T1000 (cell line): Measurements from ENCODE around the gene TAGLN2.

ENCODE experiments used
- DNase-seq: peaks from one replicate; lab custom pipeline; 2025; ENCODE audit warnings: mixed read lengths; lab: John Stamatoyannopoulos, UW

Gene TAGLN2

GRCh38 chr1:159949123-159949522 lies 23.8 kb upstream of the TAGLN2 start:
- DNase-seq: no peak

- DNase-seq: no peak
These were observed 22.6 kb upstream of the TAGLN2 start for GRCh38 chr1:159947942-159948341.

GRCh38 chr1:159946242-159947187 lies 21.2 kb upstream of the TAGLN2 start:
- DNase-seq: no peak

GRCh38 chr1:159945483-159946241 lies 20.4 kb upstream of the TAGLN2 start, which contains the start of gene IGSF9:
Gene IGSF9 (minus strand): TSS chr1:159945613. CDS start chr1:159943454, 2,159 bp downstream.
- no peak for DNase-seq

GRCh38 chr1:159944623-159945455 lies 19.5 kb upstream of the TAGLN2 start:
- no peak for DNase-seq

GRCh38 chr1:159943908-159944622 lies 18.8 kb upstream of the TAGLN2 start:
- DNase-seq: no peak

GRCh38 chr1:159943278-159943640 lies 18.0 kb upstream of the TAGLN2 start:
- no peak for DNase-seq

GRCh38 chr1:159942632-159943277 lies 17.4 kb upstream of the TAGLN2 start:
- no peak for DNase-seq

GRCh38 chr1:159941591-159942560 lies 16.6 kb upstream of the TAGLN2 start:
- no peak for DNase-seq

GRCh38 chr1:159941141-159941540 lies 15.8 kb upstream of the TAGLN2 start:
- DNase-seq: no peak

- DNase-seq: no peak
These were observed 14.8 kb upstream of the TAGLN2 start for GRCh38 chr1:159940006-159940620.

GRCh38 chr1:159939678-159940002 lies 14.3 kb upstream of the TAGLN2 start:
- no peak for DNase-seq

- DNase-seq: no peak
These were observed 13.8 kb upstream of the TAGLN2 start for GRCh38 chr1:159938905-159939677.

GRCh38 chr1:159938211-159938852 lies 13.0 kb upstream of the TAGLN2 start:
- no peak for DNase-seq

- no peak for DNase-seq
These were observed 11.9 kb upstream of the TAGLN2 start for GRCh38 chr1:159937054-159937750.

GRCh38 chr1:159936273-159936904 lies 11.1 kb upstream of the TAGLN2 start:
- DNase-seq: peak; percentile 19

GRCh38 chr1:159935719-159936272 lies 10.5 kb upstream of the TAGLN2 start:
- no peak for DNase-seq
